Measurements from ENCODE around the gene APLP2. TPM values are rescaled to one million over a fixed set of nuclear protein-coding genes. Genes with fewer than 3 reads are reported as not detected.

The APLP2 gene
- total and polyA plus RNA-seq, 2 of the 13 experiments (the other 11 are each of a cell fraction or from before 2014, with no cell fraction given), result 315 to 594 TPM

DNA sequence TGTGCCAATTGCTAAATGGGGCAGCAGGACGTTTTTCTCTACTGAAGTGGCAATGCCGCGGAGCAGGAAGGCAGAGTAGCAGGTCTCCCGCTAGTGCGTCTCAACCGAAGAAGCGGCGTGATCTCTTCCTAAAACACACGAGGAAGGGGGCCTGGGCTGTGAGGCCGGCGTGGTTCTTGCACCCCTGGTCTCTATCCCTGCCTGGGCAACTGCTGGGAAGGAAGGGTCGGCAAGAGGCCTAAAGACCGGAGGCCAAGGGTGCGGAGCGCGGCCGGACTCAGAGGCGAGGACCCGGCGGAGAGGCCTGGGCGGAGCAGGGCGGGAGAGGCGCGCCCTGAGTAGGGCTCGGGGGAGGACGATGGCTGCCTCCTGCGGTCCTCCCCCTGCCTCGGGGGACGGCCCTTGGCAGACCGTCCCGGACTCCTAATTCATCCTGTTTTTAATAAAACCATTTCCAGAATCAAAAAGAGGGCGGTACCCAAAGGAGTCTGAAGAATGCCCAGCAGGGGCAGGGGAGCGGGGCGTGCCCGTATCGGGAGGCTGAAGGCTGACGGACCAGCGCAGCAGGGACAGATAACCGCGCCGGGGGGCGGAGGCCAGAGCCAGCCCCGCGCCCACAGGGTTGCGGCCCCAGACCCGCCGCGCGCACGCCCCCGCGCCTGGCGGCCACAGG lies 572 bp upstream of the APLP2 start (continued):
- TF ChIP-seq KDM5A (IDR thresholded peaks at IDR 0.05; ENCODE audit: borderline replicate concordance, low read length) (0 out of 2 replicates have a peak, but pooled peaks have one; percentile 28), KMT2A (CRISPR knock-in tag; IDR thresholded peaks at IDR 0.05) (peak; percentile 75), ZNF891 (CRISPR knock-in tag; IDR thresholded peaks at IDR 0.05) (no peak), SATB2 (CRISPR knock-in tag; IDR thresholded peaks at IDR 0.05) (0 out of 2 replicates have a peak, but pooled peaks have one; percentile 43), KAT8 (CRISPR knock-in tag; IDR thresholded peaks at IDR 0.05) (peak; percentile 46; the same call in 1 of the 2 replicates), ERF (CRISPR knock-in tag; IDR thresholded peaks at IDR 0.05) (0 out of 2 replicates have a peak, but pooled peaks have one; percentile 49), MXD4 (CRISPR knock-in tag; IDR thresholded peaks at IDR 0.05) (peak; percentile 63; the same call in 1 of the 2 replicates), ZFP1 (CRISPR knock-in tag; IDR thresholded peaks at IDR 0.05) (no peak), PRMT3 (CRISPR knock-in tag; IDR thresholded peaks at IDR 0.05; ENCODE audit: borderline replicate concordance, low read depth) (no peak), ZSCAN25 (CRISPR knock-in tag; IDR thresholded peaks at IDR 0.05) (no peak), ZNF451 (CRISPR knock-in tag; IDR thresholded peaks at IDR 0.05) (no peak), ZNF670 (CRISPR knock-in tag; IDR thresholded peaks at IDR 0.05; ENCODE audit: borderline replicate concordance) (0 out of 2 replicates have a peak, but pooled peaks have one; percentile 65), KLF16 (CRISPR knock-in tag; IDR thresholded peaks at IDR 0.05) (0 out of 4 replicates have a peak, but pooled peaks of 1 of the 2 experiments have one; percentile 24), HDAC2 (CRISPR knock-in tag; IDR thresholded peaks at IDR 0.05) (peak; percentile 30; the same call in 1 of the 2 replicates), ZSCAN21 (CRISPR knock-in tag; IDR thresholded peaks at IDR 0.05; ENCODE audit: borderline replicate concordance) (peak; percentile 62; the same call in 1 of the 2 replicates), CBX2 (IDR thresholded peaks at IDR 0.05; ENCODE audit: low read depth, low read length) (no peak), CBX2 (CRISPR knock-in tag; IDR thresholded peaks at IDR 0.05; ENCODE audit: low read depth) (no peak; the same call in 1 of the 2 replicates), ZNF747 (CRISPR knock-in tag; IDR thresholded peaks at IDR 0.05; ENCODE audit: borderline replicate concordance) (0 out of 2 replicates have a peak, but pooled peaks have one; percentile 38)
- TF ChIP-seq, protein P1, sequence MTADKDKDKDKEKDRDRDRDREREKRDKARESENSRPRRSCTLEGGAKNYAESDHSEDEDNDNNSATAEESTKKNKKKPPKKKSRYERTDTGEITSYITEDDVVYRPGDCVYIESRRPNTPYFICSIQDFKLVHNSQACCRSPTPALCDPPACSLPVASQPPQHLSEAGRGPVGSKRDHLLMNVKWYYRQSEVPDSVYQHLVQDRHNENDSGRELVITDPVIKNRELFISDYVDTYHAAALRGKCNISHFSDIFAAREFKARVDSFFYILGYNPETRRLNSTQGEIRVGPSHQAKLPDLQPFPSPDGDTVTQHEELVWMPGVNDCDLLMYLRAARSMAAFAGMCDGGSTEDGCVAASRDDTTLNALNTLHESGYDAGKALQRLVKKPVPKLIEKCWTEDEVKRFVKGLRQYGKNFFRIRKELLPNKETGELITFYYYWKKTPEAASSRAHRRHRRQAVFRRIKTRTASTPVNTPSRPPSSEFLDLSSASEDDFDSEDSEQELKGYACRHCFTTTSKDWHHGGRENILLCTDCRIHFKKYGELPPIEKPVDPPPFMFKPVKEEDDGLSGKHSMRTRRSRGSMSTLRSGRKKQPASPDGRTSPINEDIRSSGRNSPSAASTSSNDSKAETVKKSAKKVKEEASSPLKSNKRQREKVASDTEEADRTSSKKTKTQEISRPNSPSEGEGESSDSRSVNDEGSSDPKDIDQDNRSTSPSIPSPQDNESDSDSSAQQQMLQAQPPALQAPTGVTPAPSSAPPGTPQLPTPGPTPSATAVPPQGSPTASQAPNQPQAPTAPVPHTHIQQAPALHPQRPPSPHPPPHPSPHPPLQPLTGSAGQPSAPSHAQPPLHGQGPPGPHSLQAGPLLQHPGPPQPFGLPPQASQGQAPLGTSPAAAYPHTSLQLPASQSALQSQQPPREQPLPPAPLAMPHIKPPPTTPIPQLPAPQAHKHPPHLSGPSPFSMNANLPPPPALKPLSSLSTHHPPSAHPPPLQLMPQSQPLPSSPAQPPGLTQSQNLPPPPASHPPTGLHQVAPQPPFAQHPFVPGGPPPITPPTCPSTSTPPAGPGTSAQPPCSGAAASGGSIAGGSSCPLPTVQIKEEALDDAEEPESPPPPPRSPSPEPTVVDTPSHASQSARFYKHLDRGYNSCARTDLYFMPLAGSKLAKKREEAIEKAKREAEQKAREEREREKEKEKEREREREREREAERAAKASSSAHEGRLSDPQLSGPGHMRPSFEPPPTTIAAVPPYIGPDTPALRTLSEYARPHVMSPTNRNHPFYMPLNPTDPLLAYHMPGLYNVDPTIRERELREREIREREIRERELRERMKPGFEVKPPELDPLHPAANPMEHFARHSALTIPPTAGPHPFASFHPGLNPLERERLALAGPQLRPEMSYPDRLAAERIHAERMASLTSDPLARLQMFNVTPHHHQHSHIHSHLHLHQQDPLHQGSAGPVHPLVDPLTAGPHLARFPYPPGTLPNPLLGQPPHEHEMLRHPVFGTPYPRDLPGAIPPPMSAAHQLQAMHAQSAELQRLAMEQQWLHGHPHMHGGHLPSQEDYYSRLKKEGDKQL (CRISPR knock-in tag; IDR thresholded peaks at IDR 0.05; ENCODE audit: low read depth), result no peak
- TF ChIP-seq, protein P2, sequence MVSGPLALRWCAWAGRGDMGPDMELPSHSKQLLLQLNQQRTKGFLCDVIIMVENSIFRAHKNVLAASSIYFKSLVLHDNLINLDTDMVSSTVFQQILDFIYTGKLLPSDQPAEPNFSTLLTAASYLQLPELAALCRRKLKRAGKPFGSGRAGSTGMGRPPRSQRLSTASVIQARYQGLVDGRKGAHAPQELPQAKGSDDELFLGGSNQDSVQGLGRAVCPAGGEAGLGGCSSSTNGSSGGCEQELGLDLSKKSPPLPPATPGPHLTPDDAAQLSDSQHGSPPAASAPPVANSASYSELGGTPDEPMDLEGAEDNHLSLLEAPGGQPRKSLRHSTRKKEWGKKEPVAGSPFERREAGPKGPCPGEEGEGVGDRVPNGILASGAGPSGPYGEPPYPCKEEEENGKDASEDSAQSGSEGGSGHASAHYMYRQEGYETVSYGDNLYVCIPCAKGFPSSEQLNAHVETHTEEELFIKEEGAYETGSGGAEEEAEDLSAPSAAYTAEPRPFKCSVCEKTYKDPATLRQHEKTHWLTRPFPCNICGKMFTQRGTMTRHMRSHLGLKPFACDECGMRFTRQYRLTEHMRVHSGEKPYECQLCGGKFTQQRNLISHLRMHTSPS (CRISPR knock-in tag; IDR thresholded peaks at IDR 0.05; ENCODE audit: low read depth), result peak; percentile 67; the same call in 1 of the 2 replicates
- TF ChIP-seq, protein P3, sequence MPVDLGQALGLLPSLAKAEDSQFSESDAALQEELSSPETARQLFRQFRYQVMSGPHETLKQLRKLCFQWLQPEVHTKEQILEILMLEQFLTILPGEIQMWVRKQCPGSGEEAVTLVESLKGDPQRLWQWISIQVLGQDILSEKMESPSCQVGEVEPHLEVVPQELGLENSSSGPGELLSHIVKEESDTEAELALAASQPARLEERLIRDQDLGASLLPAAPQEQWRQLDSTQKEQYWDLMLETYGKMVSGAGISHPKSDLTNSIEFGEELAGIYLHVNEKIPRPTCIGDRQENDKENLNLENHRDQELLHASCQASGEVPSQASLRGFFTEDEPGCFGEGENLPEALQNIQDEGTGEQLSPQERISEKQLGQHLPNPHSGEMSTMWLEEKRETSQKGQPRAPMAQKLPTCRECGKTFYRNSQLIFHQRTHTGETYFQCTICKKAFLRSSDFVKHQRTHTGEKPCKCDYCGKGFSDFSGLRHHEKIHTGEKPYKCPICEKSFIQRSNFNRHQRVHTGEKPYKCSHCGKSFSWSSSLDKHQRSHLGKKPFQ (CRISPR knock-in tag; IDR thresholded peaks at IDR 0.05; ENCODE audit: insufficient replicate concordance), result peak; percentile 60

Data from HepG2 (cell line).